HG03575 (cell line): Measurements from ENCODE around the gene CCDC142.

Source experiments
- ATAC-seq: cut with Tn5 transposase; IDR thresholded peaks from one replicate; pipeline ENCODE4 v1.9.1; 2021; ENCODE audit not compliant: unreplicated experiment, insufficient number of reproducible peaks, low FRiP score; ENCODE audit errors: extremely low read depth

The CCDC142 gene, protein sequence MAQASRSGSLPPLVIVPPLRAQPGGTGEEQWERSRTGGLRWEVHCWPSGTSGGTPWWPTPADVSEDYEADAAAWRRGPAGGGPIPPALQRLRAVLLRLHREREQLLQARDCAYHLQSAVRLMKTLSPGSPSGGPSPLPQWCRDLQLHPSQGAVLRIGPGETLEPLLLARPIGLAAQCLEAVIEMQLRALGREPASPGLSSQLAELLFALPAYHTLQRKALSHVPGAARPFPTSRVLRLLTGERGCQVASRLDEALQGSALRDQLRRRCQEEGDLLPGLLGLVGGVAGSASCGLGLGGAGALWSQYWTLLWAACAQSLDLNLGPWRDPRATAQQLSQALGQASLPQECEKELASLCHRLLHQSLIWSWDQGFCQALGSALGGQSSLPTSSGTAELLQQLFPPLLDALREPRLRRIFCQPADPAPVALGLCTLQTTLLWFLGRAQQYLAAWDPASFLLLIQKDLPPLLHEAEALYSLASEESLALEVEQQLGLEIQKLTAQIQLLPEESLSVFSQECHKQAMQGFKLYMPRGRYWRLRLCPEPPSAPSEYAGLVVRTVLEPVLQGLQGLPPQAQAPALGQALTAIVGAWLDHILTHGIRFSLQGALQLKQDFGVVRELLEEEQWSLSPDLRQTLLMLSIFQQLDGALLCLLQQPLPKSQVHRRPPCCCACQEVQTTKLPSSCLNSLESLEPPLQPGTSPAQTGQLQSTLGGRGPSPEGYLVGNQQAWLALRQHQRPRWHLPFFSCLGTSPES

DNA sequence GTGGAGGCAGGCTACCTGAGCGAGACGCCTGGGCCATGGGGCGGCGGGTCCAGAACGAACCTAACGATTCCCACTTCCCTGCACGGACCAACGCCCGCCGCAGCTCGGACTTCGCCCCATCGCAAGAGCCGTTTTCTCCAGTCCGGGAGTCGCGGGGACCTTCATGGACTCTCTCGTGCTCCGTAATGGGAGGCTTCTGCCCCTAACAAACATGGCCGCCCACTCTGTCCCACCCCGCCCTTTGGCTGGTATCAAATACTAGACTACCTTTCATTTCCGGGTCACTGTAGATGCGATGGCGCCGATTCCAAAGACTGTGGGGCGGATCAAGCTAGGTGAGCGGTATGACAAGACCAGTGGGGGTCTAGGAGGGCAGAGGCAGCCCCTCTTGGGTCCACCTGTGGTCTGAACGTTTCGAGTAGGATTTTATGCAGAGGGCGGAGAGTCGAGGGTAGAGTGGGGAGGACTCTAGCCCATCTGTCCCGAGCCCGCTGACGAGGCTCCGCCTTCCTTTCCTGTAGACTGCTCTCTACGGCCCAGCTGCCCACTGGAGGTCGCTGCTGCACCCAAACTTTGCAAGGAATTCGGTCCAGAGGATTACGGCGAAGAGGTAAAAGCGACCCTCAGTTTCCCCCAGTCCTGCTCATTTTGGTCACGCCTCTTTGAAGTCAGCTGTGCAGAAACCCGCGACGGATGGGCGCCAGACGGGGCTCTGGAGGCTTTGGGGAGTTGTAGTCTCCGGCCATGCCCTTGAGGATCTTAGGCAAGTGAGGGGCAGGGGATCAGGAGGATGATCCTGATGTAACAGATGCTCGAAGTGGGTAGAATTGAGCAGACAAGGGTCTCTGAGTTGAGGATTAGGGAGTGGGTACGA is at the start of gene CCDC142, which contains the start of gene TTC31:
Gene CCDC142, minus strand, starts transcription at position 198 of the 874 bp plus-strand sequence. Its CDS starts 161 bp downstream, at position 37.
Gene TTC31, plus strand, starts transcription at position 281 of the 874 bp plus-strand sequence. Its CDS starts 15 bp downstream, at position 296.
- peak; percentile 87 for ATAC-seq

DNA sequence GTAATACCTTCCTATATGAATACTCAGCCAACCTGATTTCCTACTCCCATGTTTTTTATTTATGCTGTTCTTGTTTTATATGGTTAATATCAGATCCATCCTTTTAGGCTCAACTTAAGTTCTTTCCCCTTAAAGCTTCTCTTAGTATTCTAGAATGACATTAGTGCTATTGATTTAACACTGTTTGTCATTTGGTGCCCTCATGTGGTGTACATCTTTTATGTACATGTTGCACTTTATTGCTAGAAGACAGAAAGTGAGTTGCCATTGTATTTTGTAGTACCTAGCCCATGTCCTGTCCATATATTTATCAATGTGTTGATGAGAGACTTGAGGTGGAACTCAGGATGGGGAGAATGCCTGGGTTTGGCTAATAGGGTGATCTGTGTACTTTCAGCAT is 49.4 kb upstream of the CCDC142 start:
- ATAC-seq = no peak

DNA sequence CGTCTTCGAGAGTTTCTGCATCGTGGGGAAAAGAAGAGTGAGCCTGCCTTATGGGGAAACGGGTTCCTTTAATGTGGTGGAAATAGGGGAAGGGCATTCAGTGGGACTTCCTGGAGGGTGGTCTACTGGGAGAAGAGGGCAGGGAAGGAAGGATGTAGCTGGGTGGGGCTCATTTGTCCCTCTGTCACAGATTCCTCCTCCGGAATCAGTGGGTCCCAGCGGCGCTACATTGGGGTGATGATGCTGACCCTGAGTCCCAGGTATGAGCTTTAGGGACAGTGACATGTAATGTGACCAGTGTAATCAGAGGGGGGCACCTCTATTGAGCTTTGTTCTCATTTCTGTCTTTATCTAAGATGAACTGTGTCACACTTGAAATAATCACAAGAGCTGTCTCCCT is 48.9 kb upstream of the CCDC142 start:
- no peak for ATAC-seq

DNA sequence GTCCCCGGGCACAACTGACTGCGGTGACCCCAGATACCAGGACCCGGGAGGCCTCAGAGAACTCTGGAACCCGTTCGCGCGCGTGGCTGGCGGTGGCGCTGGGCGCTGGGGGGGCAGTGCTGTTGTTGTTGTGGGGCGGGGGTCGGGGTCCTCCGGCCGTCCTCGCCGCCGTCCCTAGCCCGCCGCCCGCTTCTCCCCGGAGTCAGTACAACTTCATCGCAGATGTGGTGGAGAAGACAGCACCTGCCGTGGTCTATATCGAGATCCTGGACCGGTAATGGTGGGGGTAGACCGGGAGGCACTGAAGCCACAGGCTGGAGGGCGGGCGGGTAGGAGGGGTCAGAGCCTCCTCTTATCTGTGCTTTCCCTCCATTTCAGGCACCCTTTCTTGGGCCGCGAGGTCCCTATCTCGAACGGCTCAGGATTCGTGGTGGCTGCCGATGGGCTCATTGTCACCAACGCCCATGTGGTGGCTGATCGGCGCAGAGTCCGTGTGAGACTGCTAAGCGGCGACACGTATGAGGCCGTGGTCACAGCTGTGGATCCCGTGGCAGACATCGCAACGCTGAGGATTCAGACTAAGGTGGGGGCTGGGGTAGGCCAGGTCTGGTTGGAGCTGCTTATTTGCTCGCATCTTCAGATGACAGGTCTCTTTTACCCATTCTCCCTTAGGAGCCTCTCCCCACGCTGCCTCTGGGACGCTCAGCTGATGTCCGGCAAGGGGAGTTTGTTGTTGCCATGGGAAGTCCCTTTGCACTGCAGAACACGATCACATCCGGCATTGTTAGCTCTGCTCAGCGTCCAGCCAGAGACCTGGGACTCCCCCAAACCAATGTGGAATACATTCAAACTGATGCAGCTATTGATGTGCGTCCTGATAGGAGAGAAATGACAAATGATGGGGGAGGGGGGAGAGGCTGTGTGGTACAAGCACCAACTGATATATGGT is 47.7 kb upstream of the CCDC142 start:
- ATAC-seq = peak; percentile 35

DNA sequence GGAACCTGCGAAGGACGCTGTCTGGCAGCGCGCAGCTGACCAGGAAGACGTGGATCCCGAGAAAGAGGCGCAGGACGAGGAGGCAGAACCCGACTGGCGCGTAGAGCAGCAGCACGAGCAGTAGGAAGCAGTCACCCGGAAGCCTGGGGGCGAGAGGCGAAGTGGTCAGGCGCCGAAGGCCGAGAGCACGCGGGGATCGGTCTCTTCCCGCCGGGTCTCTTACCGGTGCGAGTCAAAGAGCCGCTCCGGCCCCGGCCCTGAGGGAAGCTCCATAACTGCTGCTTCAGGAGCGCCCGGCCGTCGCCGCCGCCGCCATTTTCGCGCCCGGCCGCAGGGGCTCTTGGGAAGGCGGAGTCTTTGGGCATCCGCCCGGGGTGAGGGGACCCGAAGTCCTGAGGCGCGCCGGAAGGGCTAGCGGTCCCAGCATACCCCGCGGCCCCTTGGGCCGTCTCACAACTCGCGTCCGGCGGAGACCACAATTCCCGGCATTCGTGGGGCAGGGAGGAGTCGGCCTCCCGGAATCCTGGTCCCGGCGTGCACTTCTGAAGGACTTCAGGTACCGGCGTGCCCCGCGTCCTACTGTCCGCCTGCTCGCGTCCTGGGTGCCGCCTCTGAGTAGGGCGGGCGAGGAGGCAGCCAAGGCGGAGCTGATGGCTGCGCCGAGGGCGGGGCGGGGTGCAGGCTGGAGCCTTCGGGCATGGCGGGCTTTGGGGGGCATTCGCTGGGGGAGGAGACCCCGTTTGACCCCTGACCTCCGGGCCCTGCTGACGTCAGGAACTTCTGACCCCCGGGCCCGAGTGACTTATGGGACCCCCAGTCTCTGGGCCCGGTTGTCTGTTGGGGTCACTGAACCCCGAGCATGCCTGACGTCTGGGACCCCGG is 46.8 kb upstream of the CCDC142 start, which contains the start of the genes AUP1 and HTRA2:
Gene AUP1, minus strand, starts transcription at position 350 of the 882 bp plus-strand sequence. Its CDS starts 77 bp downstream, at position 273.
Gene HTRA2, plus strand, starts transcription at position 577 of the 882 bp plus-strand sequence. Its CDS starts 74 bp downstream, at position 651.
- ATAC-seq = no peak

DNA sequence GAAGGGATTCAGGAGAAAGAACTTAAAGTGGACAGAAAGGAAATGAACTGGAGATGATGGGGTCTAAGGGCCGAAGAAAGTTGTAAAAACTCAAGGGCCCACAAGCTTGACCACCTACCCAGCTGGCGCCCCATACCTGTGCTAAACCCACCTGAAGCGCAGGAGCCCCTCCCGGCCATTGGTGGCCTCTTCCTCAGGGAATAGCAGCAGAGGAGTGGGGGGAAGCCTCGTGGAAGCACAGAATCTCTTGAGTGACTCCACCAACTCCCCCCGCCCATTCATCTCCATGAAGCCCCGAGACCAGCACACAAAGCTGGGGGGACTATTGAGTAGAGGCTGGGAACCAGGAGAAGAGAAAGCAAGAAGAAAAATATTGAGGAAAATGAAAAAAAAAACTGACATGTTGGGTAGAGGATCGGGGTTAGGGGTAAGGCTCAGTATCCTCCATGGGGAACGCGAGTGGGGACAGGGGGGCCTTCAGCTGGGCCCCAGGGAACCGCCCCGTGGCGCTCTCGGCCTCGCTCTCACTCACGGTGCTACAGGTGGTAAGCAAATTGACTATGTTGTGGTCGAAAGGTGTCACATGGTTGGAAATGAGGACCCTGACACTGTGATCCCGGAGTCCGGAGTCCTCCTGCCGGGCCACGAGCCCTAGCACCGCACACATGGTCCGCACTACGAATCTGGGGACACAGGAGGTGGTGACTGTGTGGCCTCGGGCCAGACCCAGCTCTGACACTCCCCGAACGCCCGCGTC is 46.0 kb upstream of the CCDC142 start:
- no peak for ATAC-seq

DNA sequence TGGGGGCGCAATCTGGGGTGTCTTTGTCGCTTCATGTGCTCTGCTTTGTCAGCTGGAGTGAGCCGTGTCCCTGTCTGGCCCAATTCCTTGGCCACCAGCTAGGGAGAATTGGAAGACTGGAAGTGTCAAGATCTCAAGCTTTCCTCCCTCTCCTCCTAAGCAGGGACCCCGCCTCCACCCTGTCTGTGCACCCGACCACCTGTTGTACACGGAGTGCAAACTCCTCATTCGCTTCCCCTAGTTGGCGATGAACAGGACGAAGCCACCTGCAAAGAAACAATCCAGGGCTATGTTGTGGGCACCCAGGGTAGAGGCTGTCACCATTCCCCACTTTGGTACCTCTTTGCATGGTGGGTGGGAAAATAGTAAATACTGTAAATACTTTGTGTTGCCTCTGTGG is 44.9 kb upstream of the CCDC142 start:
- no peak for ATAC-seq

DNA sequence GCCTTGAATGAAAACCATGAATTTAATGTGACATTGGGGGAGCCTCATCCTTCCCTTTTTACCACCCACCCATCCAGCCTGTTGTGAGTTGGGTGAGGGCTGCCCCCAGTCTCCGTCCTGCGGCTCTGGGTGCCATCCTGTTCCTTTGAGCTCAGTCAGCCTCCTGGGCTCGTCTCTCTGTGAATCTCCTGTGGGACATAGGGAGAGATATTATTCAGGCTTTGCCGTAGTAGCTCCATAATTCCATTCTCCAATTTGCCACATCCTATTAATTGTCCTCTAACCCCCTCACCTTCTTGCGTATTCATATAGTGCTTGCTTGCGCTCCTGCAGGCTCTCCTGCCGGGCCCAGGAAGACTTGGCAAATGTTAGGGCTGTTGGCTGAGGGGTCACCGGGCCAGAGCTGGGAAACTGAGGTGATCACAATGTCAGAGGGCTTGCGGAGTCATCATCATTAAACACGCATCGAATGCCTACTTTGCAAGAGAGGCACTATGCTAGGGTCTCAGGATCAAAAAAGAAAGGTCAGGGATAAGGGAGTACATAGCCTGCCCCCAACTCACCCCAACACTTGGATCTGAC is 43.9 kb upstream of the CCDC142 start:
- ATAC-seq = no peak

DNA sequence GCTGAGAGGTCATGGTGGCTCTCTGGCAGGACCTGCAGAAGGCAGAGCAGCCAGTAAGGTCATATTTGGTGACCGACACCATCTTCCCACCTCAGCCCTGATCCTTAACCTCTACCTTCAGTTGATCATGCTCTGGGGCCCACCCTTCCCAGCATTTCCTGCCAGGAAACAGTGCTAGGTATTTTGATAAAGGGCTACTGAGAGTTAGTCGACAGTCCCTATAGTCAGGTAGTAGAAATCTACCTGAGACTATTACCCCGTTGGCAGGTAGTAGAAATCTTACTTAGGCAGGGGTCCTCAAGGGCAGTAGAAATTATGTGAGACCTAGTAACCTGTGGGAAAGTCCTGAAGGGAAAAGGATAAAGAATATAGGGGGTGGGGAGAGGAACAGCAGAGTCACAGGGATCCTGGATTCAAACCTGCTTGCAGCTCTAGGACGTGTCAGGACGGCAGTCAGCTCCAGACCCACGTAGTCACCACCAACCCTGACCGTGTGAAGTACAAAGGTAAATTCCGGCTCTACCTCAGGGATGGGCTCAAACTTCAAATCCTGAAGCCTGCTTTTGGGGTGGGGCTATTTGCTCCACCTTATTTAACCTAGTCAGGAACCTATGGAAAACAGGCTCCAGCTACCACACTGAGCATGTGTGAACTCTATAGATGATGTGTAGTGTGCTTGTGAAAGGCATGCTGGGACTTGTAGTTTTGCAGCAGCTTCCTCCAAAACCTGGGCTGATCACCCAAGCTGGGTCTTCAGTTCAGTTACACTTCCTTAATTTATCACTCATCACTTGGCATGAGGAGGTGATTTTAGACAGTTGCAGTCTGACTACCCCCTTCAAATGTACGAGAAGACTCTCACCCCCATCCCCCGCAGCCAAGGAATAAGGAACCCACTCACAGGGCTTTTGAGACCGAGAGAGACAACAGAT is 43.2 kb upstream of the CCDC142 start, which contains the start of gene DQX1:
Gene DQX1, minus strand, starts transcription at position 515 of the 932 bp plus-strand sequence. Its CDS starts 502 bp downstream, at position 13.
- no peak for ATAC-seq

DNA sequence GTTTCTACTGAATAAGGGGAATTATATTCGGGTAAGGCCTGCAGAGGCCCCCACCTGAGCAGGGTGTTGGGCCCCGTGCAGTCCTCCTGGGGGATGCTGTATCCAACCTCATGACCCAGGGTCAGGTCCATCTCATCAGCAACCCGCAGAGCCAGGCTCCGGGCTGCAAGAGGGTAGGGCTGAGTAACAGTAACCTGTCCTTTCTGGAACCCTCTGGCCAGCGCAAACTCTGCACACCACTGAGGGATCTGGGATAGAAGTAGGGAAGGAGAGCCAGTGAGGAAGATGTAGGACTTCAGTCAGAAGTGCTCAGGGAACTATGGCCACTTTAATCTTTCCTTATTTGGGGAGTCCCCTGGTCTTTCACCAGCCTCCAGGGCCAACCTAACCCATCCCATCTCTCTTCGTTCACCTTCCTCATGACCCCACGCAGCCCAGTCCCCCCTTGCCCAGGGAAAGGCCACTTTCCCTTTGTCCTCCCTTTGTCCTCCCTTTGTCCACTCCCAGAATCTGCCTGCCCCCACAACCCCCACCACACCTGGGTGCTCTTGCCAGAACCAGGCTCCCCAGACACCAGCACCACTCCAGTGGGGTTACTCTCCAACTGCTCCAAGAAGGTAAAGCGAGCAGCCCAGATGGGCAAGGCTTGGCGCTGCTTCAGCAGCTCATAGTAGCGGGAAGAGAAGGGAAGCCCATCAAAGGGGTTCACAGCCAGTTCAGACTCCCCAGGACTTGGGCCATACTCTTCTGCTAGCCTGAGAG is 42.3 kb upstream of the CCDC142 start:
- no peak for ATAC-seq

DNA sequence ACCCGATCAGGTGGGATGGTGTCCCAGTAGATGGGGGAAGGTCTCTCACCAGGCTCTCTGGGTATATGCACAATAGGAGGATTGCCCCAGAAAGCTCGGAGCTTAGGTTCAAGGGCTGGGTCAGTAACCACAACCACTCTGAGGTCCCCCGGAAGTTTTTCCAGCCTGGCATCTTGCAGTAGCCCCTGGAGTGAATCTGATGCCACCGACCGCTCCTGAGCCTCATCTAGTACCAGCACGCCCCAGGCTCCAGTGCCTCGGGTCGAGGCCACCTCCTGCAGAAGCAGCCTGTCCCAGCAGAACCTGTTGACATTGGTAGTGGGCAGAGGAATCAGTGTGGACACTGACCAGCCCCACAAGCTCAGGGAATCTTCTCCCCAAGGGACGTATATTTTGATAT is 41.2 kb upstream of the CCDC142 start:
- no peak for ATAC-seq

DNA sequence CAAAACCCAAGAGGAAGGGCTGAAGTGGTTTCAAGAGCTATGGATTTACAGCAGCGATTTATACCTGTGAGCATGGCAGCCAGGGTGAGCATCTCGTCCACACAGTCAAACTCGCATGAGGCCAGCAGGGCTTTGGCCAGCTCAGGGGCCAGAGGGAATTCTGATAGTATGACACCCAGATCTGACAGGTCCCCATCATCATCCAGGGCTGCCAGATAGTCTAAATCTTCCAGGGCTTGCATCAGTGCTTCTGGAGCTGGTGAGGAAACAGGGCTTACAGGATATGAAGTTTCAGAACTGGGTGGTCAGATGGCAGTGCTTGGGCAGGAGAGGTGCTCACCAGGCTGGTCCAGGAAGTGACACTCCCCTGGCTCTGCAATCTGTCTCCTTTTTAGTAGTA is 39.7 kb upstream of the CCDC142 start:
- ATAC-seq = no peak

DNA sequence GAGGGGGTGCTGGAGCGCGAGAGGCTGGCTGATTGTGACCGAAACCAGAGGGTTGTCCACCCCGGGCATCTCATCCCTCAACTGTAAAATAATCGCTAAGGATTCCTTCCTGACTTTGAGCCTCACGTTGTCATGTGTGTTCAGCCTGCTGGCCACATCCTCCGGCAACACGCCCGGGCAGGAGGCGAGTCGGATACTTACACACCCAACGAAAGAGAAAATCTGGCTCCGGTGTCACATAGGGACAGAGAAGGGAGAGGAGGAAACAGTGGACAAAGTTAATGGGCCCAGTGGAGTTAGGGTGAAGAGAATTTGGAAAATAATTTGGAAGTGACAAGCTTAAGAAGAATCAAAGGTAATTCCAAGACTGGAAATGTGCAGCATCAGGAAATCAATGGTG is 33.9 kb upstream of the CCDC142 start:
- no peak for ATAC-seq

DNA sequence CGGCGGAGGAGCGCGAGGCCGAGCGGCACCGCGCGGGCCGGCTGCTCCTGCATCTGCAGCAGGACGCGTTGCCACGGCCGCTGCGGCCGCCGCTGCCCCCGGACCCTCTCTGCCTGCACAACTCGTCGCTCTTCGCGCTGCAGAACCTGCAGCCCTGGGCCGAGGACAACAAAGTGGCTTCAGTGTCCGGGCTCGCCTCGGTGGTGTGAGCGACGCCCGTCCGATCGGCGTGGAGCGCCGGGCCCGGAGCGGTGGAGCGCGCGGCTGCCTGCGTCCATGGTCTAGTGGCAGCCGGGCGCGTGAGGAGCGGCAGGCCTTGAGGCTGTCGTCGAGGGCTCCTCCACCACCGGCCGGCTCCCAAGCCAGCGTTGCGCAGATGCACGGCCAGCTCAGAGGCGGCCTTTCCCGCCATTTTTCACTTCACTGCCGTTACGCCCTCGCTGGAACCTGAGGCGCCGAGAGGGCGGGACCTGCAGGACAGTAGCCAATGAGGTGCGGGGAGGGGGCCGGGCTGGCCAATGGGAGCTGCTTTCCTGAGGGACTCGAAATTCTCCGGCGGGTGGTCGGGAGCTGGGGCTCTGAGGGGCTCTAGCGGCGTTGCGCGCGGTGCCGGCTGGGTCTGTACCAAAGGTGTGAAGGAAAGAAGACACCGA is 33.3 kb upstream of the CCDC142 start:
- ATAC-seq = no peak
